D721Med (cell line): ENCODE data around the gene OR2A14.

Experiments used
- DNase-seq: peaks from one replicate; pipeline ENCODE4 v3.0.0; 2011; ENCODE audit warnings: low spot score; ENCODE audit not compliant: insufficient read length
- FAIRE-seq: peaks from 2 replicates; lab custom pipeline; 2011; peaks lifted over from hg19 to GRCh38; lab: Jason Lieb, UNC
- CTCF ChIP-seq: IDR thresholded peaks from 2 replicates; pipeline ENCODE4 v1.5.1; 2012; ENCODE audit warnings: mild to moderate bottlenecking, control low read depth; ENCODE audit not compliant: insufficient read depth; ENCODE audit errors: missing control alignments

Gene OR2A14

GRCh38 chr7:144122876-144123275 is at the start of gene OR2A14:
OR2A14 (plus strand) TSS chr7:144123176; CDS start chr7:144129113, 5,937 bp downstream.
- TF ChIP-seq CTCF: no peak
- DNase-seq (no peak), FAIRE-seq (no peak)

- FAIRE-seq: no peak
- TF ChIP-seq CTCF: no peak
- no peak for DNase-seq
Observed at GRCh38 chr7:144074374-144074773, 48.6 kb upstream of the OR2A14 start.

GRCh38 chr7:144085978-144086377 is 37.0 kb upstream of the OR2A14 start, which contains the start of gene OR2A12:
OR2A12 (plus strand) TSS chr7:144086278; CDS start chr7:144095108, 8,830 bp downstream.
- FAIRE-seq (no peak), DNase-seq (no peak)
- no peak for TF ChIP-seq CTCF

- no peak for FAIRE-seq
- no peak for TF ChIP-seq CTCF
Observed at GRCh38 chr7:144086730-144087129, 36.2 kb upstream of the OR2A14 start.

GRCh38 chr7:144087230-144087629 is 35.7 kb upstream of the OR2A14 start:
- no peak for TF ChIP-seq CTCF
- no peak for DNase-seq
- FAIRE-seq: no peak

More at GRCh38 chr7:144086730-144087129, 36.2 kb upstream of the OR2A14 start:
- no peak for DNase-seq

GRCh38 chr7:144090667-144091066 is 32.3 kb upstream of the OR2A14 start:
- FAIRE-seq: no peak
- no peak for TF ChIP-seq CTCF
- no peak for DNase-seq

- DNase-seq (no peak), FAIRE-seq (no peak)
- no peak for TF ChIP-seq CTCF
Observed at GRCh38 chr7:144098776-144099175, 24.2 kb upstream of the OR2A14 start.
